Kidney (tissue), 14 donors: ENCODE measurements around the gene CALR. TPM values are rescaled to one million over a fixed set of nuclear protein-coding genes. Genes with fewer than 3 reads are reported as not detected.
A peak's percentile ranks its signal among the peaks of the same experiment; 100 is the strongest.

Experiments used
- DNase-seq, 5 donors: peaks; one replicate each; pipeline ENCODE4 v3.0.0-alpha.2; 2013 to 2020
- FAIRE-seq: peaks from 2 replicates; lab custom pipeline; 2012; peaks lifted over from hg19 to GRCh38; lab: Jason Lieb, UNC
- H3K27ac ChIP-seq, 2 donors: one replicate each; pipeline ENCODE4 v1.7.0; 2013; ENCODE audit warnings: low read depth in 2 of 2, low read length in 2 of 2, inconsistent platforms in 1 of 2
- H3K27me3 ChIP-seq: one replicate; pipeline ENCODE4 v1.7.1; 2013; ENCODE audit warnings: low read length, inconsistent platforms; ENCODE audit not compliant: control insufficient read depth, insufficient read depth
- H3K36me3 ChIP-seq, 3 donors: one replicate each; pipeline versions ENCODE4 v1.7.0 to v1.7.1; 2013; ENCODE audit warnings: low read length in 3 of 3, control low read depth in 1 of 3, inconsistent platforms in 1 of 3; ENCODE audit not compliant: insufficient read depth in 3 of 3, control insufficient read depth in 2 of 3
- H3K4me1 ChIP-seq, 3 donors: one replicate each; pipeline versions ENCODE4 v1.7.0 to v1.7.1; 2013; ENCODE audit warnings: low read length in 3 of 3, inconsistent platforms in 1 of 3, low read depth in 1 of 3; ENCODE audit not compliant: control insufficient read depth in 2 of 3, insufficient read depth in 2 of 3
- H3K4me3 ChIP-seq, 3 donors: one replicate each; pipeline versions ENCODE4 v1.7.0 to v1.8.1; 2013; ENCODE audit warnings: low read length in 3 of 3, control low read depth in 1 of 3, inconsistent platforms in 1 of 3
- H3K9ac ChIP-seq, 3 donors: one replicate each; pipeline versions ENCODE4 v1.7.0 to v1.7.1; 2013; ENCODE audit warnings: low read length in 3 of 3, control low read depth in 1 of 3, inconsistent platforms in 1 of 3
- H3K9me3 ChIP-seq, 3 donors: one replicate each; pipeline versions ENCODE4 v1.7.0 to v1.7.1; 2013; ENCODE audit warnings: low read length in 3 of 3, control low read depth in 1 of 3, inconsistent platforms in 1 of 3; ENCODE audit not compliant: control insufficient read depth in 2 of 3, insufficient read depth in 1 of 3
- CTCF ChIP-seq: IDR thresholded peaks from 3 replicates; pipeline ENCODE4 v1.5.1; 2012; ENCODE audit warnings: mild to moderate bottlenecking, moderate library complexity, borderline replicate concordance; ENCODE audit not compliant: insufficient read depth; ENCODE audit errors: extremely low read depth
- intact Hi-C: fragments of 100-400 bp; cut with DNase I; formaldehyde crosslinking; loops from one replicate; pipeline ENCODE4 v1.11.1; 2022
- polyA plus RNA-seq: library from polyadenylated mRNA; stranded (reverse); fragments of 350-450 nt; fragmentation: Illumina TruSeq; extraction: RNeasy Lipid Tissue Mini Kit (QIAGEN cat#74804); gene quantifications from one replicate; pipeline ENCODE4 v1.2.3, GENCODE V29; 2014; ENCODE audit warnings: low read depth, low replicate concordance; ENCODE audit not compliant: insufficient read depth
- total RNA-seq: library from RNA; stranded (reverse); fragmentation: NEBNext Ultra II Directional; extraction: Animal tissue kit (Norgen Biotek cat#: 25700); gene quantifications from one replicate; pipeline ENCODE4 v1.2.1, GENCODE V29; 2021
- donor health status: control.
- donor health status: control.
- donor health status: control.
- donor health status: control.
- donor health status: control.
- donor health status: DM: yes; HTN: yes; CAD: no.
- donor health status: Normal renal cell carcinoma (clear cell type).

The CALR gene
- total and polyA plus RNA-seq, 2 donors from 2014 or later: 1,037 to 1,087 TPM

DNA sequence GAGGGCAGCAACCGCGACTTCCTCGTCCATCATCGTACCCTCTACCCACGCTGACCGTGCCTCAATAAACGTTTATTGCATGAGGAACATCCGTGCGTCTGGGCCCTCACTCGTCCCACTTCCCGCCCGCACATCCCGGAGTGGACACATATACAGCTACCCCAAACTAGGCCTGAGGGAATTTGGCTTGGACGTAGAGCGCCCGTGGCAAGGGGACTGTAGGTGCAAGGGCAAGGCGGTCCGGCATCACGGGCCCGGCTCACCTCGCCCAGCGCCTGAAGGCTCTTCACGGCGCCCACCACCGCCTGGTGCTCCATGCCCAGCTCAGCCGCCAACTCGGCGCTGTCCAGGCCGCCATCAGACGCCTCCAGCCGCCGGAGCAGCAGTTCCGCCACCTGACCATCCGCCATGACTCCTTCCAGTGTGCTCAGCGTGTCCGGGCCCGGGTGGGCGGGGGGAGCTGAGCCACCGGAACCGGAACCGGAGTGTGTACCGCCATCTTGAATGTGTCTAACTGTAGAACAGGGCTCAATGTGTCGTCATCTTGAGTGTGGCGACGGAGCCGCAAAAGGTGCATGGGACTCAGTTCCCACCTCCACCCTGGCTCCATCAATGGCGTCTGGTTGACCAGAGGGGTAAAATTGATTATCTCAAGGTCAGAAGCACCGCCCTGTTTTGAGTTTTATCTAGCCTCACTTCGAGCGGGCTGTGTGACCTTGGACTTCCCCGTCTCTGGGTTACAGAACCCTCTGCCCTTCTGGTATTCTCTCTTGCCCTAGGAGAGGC lies 4.9 kb upstream of the CALR start, which contains the start of gene FARSA:
Gene FARSA (minus strand): TSS at position 425 of the 786 bp plus-strand sequence. CDS start 15 bp downstream, at position 410.
- no peaks in the 10 kb centered on the region for H3K27me3 ChIP-seq
- no peaks in the 10 kb centered on the region for H3K9me3 ChIP-seq
- peaks cover 2 to 10% (median 6%) of the 10 kb centered on the region in 3 donors for H3K36me3 ChIP-seq
- peak within 1 kb of the TSS; percentile 83 to 91 (median 87) for H3K4me3 ChIP-seq
- H3K4me1 ChIP-seq: peaks cover 0 to 17% (median 15%) of the 10 kb centered on the region in 3 donors
- DNase-seq: peak; percentile 95 to 97 (median 96)
- peak within 1 kb of the TSS; percentile 74 to 83 (median 83) for H3K9ac ChIP-seq
- TF ChIP-seq CTCF: no peak
- no peak for FAIRE-seq
- intact Hi-C loops: no loop called here
- peak within 1 kb of the TSS; percentile 76 to 81 for H3K27ac ChIP-seq

- DNase-seq (no peak), FAIRE-seq (no peak)
- no peak overlapping the region for H3K27ac ChIP-seq
- H3K9me3 ChIP-seq: no peaks in the 10 kb centered on the region
- peaks cover 0 to 12% (median 3%) of the 10 kb centered on the region in 3 donors for H3K36me3 ChIP-seq
- TF ChIP-seq CTCF: no peak
- peaks cover 0 to 23% (median 22%) of the 10 kb centered on the region in 3 donors for H3K4me1 ChIP-seq
- intact Hi-C loops: no loop called here
- no peaks in the 10 kb centered on the region for H3K27me3 ChIP-seq
- no peak overlapping the region for H3K9ac ChIP-seq
- no peak overlapping the region for H3K4me3 ChIP-seq
Measured at GRCh38 chr19:12935071-12935470, 3.3 kb upstream of the CALR start.

DNA sequence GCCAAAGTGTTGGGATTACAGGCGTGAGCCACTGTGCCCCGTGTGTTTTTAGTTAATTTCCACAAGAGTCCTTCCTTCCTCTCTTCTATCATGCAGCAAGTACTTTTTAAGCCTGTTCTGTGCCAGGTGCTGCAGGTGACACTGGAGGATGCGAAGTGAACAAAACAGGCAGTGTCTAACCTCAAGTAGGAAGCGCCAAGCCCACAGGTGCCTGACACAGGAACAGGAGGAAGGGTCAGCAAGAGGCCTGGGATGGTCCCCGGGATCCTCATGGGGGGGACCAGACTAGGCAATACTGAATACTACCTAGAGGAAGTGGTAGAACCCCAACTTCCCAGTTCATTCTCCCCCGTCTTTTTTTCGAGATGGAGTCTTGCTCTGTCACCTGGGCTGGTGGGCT lies 1.8 kb upstream of the CALR start:
- no peak overlapping the region for H3K4me3 ChIP-seq
- FAIRE-seq: no peak
- no peaks in the 10 kb centered on the region for H3K27me3 ChIP-seq
- no peak overlapping the region for H3K9ac ChIP-seq
- no peaks in the 10 kb centered on the region for H3K9me3 ChIP-seq
- peak in 1 of 5 donors; percentile 45 for DNase-seq
- peaks cover 10 to 18% (median 13%) of the 10 kb centered on the region in 3 donors for H3K36me3 ChIP-seq
- no peak overlapping the region for H3K27ac ChIP-seq
- peaks cover 0 to 32% (median 28%) of the 10 kb centered on the region in 3 donors for H3K4me1 ChIP-seq
- intact Hi-C loops: no loop called here
- TF ChIP-seq CTCF: no peak
